Stimulated activated CD4-positive, alpha-beta T cell treated with anti-CD3 and anti-CD28 coated beads, TNF-alpha, amount 100 ng/mL, for 4 hours (primary cell): ENCODE results near the gene PDIA4.
A peak's percentile ranks its signal among the peaks of the same experiment; 100 is the strongest.
"Not testable (repeated sequence)": the region's sequence is repeated elsewhere in the genome, so short reads cannot be mapped to it uniquely, and the experiment has no call there.

Experiments used
- DNase-seq, 3 experiments: peaks; one replicate each; pipeline ENCODE4 v3.0.0-alpha.2; 2020; ENCODE audit warnings: low read depth in 3 of 3

Gene PDIA4

GRCh38 chr7:149003018-149003417 lies 25.3 kb downstream of the PDIA4 start:
- DNase-seq, result no peak

DNA sequence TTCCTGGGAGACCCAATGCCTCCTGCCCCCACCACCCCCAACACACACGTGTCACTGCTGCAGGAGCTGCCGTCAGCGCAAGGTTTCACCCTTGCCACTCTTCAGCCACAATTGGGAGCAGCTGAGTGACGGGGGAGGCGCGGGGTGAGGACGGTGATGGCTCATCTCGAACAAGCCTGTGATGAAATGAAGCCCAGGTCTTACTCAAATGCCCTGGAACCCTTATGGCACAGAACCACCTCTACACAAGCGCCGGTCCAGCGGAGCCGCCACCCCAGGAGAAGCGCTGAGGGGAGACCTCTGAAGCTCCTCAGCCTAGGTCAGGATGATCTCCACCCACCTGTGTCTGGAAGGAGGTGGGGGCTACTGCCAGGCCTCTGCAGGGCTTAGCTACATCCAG lies 25.7 kb downstream of the PDIA4 start:
- no peak for DNase-seq

DNA sequence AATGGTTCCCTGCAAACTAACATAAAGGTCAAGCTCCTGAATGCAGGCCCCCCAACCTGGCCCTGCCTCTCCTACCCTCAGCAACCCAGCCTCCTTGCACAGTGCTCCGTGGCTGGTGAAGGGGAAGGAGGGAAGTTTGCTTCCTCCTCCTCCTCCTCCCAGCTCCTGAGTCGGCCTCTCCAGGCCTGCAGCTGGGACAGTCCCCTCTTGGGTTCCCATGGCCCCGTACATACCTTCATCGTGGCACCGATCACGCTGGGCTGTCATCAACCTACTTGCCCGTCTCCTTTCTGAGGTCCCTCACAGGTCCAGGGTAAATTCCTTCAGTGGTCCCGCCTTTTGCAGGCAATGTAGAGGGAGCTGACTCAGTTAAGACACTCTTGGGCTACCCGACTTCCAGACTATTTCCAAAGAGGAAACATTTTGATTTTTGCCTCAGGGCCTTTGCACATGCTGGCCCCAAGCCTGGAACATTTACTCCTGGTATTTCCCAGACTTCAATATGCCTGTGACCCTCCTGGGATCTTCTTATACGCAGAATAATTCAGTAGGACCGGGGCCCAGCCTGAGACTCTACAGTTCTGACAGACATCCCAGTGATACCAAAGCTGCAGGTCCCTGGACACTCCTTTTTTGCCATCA lies 26.8 kb downstream of the PDIA4 start:
- no peak for DNase-seq

- DNase-seq, result no peak
These were observed 27.3 kb downstream of the PDIA4 start for GRCh38 chr7:149000961-149001360.

DNA sequence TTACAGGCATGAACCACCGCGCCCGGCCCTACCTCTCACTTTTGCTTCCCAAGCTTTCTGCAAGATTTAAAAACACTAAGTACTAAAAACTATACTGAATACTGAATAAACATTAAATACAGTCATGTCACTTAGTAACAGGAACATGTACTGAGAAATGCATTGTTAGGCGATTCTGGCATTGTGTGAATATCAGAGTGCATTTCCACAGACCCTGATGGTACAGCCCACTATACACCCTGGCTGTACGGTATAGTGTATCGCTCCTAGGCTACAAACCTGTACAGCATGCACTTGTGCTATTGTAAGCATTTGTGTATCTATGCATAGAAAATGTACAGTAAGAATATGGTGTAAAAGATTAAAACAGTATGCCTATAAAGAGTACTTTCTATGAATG lies 29.1 kb downstream of the PDIA4 start:
- DNase-seq, result no peak

GRCh38 chr7:148997497-148997896 lies 30.8 kb downstream of the PDIA4 start:
- no peak for DNase-seq

DNA sequence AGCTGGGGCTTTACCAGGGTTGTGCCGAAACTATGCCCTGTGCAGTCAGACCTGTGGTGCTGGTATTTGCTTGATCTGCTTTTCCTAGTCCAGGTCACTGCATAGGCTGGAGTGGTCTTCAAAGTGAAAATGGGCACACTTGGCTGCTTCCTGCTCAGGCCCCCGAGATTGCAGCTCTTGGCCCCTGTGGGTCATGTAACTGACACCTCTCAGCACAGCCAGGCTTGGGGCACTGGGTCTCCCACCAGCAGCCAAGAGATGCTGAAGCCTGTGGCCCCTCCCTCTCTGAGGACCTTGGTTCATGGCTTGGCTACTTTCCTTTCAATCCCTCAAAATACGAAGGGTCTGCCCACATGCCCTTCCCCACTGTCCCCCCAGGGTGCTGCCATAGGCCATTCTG lies 33.7 kb downstream of the PDIA4 start:
- DNase-seq, result no peak

DNA sequence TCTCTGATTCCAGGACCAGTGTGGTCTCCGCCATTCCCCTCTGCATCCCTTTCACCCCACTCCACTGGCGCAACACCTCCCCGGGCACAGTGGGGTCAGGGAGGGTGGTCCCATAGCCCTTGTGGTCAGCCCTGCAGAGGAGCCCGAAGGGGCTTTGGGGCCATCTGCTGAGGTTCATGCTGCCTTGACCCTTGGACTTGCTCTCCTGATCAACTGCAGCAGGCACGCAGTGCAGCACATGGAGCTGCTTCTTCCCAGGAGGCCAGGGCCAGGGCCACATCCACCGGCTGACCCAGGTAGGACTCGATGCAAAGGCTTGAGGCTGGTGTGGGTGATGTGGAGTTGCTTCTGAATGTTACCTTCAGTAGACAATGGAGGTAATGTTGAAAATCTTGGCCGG lies 35.1 kb downstream of the PDIA4 start:
- DNase-seq, result no peak

GRCh38 chr7:148991536-148991935 lies 36.8 kb downstream of the PDIA4 start:
- DNase-seq, result no peak

DNA sequence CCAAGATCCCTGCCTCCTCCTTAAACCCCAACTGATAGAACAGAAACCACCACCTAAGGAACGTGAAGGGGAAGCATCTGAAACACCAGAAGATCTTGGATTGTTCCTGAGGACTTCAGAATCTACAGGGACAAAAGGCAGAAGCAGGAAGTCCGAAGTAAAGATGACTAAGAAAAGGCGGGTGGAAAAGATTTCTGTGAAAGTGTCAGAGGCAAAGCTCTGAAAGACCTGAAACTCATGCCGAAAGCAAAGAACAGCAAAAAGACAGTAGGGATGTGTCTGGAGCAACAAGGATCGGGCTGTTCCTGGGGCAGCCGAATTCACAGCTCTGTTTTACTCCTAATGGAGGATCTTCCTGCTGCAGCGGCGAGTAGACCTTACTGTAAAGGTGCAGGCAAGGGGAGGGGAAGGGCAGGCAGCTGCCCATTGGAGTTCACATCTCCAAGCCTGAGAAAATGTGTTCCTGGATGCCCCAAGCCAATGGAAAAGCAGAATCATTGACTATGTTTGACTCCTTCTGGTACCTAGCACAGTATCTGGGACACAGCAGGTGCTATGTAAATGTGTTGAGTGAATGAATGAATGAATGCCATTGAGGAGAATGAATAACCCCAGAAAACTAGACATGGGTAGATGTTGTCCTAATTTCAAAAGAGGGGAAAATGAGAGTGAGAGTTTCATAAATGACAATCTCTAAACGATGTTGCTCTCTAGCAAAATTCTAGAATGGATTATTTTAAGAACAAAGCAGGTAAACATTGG lies 40.4 kb downstream of the PDIA4 start:
- DNase-seq, result no peak

DNA sequence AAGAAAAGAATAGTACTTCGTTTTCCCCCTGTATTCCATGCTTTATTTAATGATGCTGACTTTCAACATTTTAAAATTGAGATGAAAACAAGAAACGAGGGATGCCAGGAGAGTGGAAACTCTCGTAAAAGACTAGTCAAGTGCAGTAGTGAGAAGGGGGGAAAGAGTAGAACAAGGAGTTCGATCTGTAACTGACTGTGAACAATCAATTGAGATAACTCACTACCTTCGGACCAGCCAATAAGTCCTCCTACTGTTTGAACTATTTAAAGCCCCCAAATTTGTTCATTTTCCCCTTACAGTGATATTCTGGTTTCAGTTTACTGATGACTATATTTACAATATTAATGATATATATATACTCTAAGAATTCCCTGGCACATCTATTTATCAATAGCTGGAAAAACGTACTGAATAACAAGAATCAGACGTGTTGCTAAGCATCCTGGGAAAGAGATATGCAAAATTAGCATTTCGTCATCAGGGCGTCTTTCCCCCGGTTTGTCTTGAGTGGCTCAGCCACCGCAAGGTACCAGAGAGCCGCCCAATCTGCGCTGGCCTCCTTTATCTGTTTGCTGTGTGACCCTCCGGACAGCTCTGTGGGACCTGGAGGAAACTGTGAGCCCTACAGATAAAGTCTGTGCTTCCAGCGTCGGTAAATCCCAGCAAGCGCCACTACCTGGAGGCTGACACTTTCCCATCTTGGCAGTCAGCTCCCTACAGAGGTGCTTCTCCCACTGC lies 41.1 kb downstream of the PDIA4 start:
- peak; percentile 29 to 59 (median 53) for DNase-seq

GRCh38 chr7:148986742-148987009 lies 41.6 kb downstream of the PDIA4 start:
- no peak for DNase-seq

DNA sequence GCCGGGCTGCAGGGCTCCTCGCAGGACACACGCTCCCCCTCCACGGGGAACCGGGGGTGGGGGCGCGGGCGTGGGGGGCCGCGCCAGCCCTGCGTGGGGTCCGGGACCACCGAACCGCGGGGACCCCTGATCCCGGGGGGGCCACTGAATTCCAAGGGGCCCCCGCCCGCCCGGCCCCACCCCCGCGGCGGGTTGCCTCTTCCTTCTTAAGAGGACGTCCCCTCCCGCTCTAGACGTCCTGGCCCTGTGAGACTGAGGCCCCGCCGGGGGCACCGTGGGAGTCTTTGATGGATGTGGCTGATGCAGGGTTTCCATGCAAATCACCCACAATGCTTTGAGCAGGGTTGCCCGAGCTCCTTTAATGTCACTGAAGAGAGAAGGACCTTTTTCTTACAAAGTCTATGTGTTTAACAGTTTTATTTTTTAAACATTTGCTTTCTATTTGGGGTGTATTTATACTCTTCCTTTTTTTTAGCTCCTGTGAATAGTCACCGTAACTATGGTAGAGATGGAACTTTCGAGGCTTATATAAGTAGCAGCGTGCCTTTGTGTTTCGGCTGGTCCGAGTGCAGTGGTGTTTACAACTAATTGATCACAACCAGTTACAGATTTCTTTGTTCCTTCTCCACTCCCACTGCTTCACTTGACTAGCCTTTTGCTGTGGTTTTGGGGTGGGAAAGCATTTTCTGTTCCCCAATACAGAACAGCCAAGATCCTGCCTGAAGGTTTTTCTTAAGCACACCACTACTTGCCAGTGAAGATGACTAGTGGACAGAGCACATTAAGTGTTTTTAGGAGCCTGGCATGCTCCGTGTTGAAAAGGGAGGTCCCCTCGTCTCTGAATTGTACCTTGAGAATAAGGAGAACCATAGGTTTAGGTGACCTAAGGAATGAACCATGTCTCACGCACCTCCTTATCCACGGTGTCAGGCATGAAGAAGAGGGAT lies 44.8 kb downstream of the PDIA4 start:
- DNase-seq, result peak; percentile 52 to 80 (median 72)

DNA sequence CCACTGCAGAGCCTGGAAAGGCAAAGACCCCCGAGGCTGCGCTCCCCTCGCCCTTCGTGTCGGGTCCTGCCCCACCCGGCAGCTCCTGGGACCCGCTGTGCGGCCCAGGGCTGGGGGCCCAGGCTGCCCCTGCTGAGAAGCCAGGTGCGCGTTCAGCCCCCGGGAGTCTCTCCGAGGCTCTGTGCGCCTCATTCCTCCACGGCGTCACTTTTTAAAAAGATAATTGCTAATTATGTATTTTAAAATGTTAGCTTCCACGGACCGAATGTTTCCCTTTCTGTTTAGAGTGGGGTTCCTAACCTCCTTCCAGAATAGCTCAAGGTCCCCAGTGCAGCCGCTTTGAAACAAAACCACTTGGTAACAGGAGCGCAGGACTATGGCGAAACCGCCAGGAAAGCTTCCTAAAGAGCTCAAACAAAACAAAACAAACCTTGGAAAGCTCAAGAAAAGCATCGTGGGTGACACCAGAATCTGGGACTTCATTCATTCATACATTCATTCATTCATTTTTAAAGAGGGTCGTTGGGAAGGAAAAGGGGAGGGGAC lies 45.6 kb downstream of the PDIA4 start:
- no peak for DNase-seq

GRCh38 chr7:148979827-148980226 lies 48.5 kb downstream of the PDIA4 start:
- no peak for DNase-seq

GRCh38 chr7:148979072-148979471 lies 49.2 kb downstream of the PDIA4 start:
- not testable (repeated sequence) for DNase-seq

DNA sequence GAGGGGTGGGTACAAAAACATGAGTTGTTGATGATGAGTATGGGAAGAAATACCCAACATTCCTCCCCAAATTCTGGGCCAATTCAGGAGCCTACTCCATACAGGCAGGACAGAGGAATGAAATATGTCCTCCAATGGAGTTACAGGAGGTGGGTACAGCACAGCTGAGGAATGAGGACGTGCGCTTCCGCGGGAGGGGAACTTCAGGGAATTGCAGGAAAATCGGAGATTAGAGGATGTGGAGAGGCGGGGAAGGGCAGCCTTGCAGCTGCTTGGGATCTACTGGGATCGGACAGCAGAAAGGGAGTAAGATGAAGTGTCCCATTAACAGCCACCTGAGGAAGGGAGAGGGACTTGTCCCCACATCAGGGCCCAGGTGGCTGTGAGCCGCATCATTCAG lies 50.2 kb downstream of the PDIA4 start:
- no peak for DNase-seq

DNA sequence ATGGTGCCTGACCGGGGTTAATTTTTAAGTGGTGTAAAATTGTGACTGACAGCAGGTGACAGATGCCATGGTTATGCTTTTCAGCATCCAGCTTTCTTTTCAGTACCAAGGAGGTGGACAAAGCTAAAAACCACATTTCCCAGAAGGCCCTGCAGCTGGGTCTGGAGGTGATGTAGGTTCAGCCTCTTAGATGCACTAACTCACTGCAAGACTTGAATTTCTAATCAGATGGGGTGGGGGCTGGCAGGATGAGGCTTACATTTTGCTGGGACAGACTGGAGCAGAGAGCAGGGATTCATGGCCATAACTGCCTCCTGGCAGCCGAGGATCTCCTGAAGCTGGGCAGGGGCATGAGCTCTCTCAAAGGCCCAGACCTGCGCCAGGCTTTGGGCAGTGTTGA lies 52.4 kb downstream of the PDIA4 start:
- no peak for DNase-seq

- no peak for DNase-seq
These were observed 55.0 kb downstream of the PDIA4 start for GRCh38 chr7:148973256-148973655.

GRCh38 chr7:148972375-148972774 lies 55.9 kb downstream of the PDIA4 start:
- no peak for DNase-seq

DNA sequence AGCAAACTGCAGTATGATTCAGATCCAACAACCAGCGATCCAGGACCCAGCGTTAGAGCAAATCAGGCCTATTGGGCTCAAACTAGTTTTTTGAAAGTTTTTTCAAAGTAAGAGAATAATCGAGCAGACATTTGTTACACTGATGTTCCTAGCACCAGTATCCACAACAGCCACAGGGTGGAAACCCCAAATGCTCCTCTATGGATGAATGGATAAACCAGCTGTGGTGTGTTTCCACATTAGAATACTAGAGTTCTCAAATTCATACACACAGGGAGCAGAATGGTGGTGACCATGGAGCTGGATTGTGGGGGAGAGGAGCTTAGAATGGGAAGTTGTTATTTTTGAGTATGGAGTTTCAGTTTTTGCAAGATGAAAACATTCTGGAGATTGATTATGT lies 60.7 kb downstream of the PDIA4 start:
- no peak for DNase-seq

DNA sequence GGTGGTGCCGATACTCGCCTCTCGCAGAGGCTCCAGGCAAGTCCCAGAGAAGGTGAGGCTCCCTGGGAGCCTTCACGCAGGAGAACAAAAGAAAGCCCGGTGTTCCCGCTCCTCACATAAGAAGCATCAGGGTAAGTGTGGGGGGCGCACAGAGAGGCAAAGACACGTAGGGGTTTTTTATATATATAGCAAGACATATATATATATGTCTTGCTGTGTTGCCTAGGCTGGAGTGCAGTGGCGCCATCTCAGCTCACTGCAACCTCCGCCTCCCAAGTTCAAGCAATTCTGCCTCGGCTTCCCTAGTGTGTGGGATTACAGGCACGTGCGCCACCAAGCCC lies 61.3 kb downstream of the PDIA4 start:
- DNase-seq, result no peak
